Activated T-cell treated with anti-CD3 and anti-CD28 coated beads, Interleukin-2, amount 50 U/mL, for 24 hours (primary cell): Measurements from ENCODE around the gene RPS19.
"Not testable (repeated sequence)": the region's sequence is repeated elsewhere in the genome, so short reads cannot be mapped to it uniquely, and the experiment has no call there.

Experiments used
- DNase-seq: peaks from one replicate; pipeline ENCODE4 v3.0.0-alpha.2; 2020
- H3K27ac Mint-ChIP-seq: 2 replicates; pipeline ENCODE4 v1.8.0; 2020; ENCODE audit warnings: mild to moderate bottlenecking, mixed read lengths
- H3K27me3 Mint-ChIP-seq: 2 replicates; pipeline ENCODE4 v1.8.0; 2020; ENCODE audit warnings: mixed read lengths
- H3K36me3 Mint-ChIP-seq: 2 replicates; pipeline ENCODE4 v1.8.0; 2020; ENCODE audit warnings: low read depth, mixed read lengths
- H3K4me1 Mint-ChIP-seq: 2 replicates; pipeline ENCODE4 v1.8.0; 2020; ENCODE audit warnings: low read depth, mixed read lengths
- H3K4me3 Mint-ChIP-seq: 2 replicates; pipeline ENCODE4 v1.8.0; 2020; ENCODE audit warnings: mild to moderate bottlenecking, moderate library complexity, mixed read lengths
- H3K9me3 Mint-ChIP-seq: 2 replicates; pipeline ENCODE4 v1.8.0; 2020; ENCODE audit warnings: mixed read lengths

The RPS19 gene

GRCh38 chr19:41907994-41908615, 48.0 kb downstream of the RPS19 start:
- DNase-seq = no peak
- Mint-ChIP-seq H3K4me1 (peaks cover 49% of the 10 kb centered on the region), H3K9me3 (no peaks in the 10 kb centered on the region), H3K27me3 (peaks cover 12% of the 10 kb centered on the region), H3K27ac (no peak overlapping the region), H3K4me3 (no peak overlapping the region), H3K36me3 (peaks cover 52% of the 10 kb centered on the region)

GRCh38 chr19:41908724-41909464, 48.8 kb downstream of the RPS19 start:
- H3K4me1 Mint-ChIP-seq = peaks cover 50% of the 10 kb centered on the region
- no peaks in the 10 kb centered on the region for H3K9me3 Mint-ChIP-seq
- no peak for DNase-seq
- H3K27me3 Mint-ChIP-seq = peaks cover 17% of the 10 kb centered on the region
- H3K36me3 Mint-ChIP-seq = peaks cover 44% of the 10 kb centered on the region
- no peak overlapping the region for H3K4me3 Mint-ChIP-seq
- H3K27ac Mint-ChIP-seq = no peak overlapping the region

GRCh38 chr19:41909706-41910105, 49.7 kb downstream of the RPS19 start:
- Mint-ChIP-seq H3K36me3 (peaks cover 36% of the 10 kb centered on the region), H3K9me3 (no peaks in the 10 kb centered on the region), H3K27me3 (peaks cover 23% of the 10 kb centered on the region), H3K4me3 (no peak overlapping the region), H3K27ac (no peak overlapping the region), H3K4me1 (peaks cover 49% of the 10 kb centered on the region)
- DNase-seq = no peak

- no peaks in the 10 kb centered on the region for H3K9me3 Mint-ChIP-seq
- H3K27me3 Mint-ChIP-seq = peaks cover 23% of the 10 kb centered on the region
- H3K36me3 Mint-ChIP-seq = peaks cover 29% of the 10 kb centered on the region
- peak overlapping the region; percentile 1 for H3K27ac Mint-ChIP-seq
- H3K4me3 Mint-ChIP-seq = no peak overlapping the region
- peaks cover 48% of the 10 kb centered on the region for H3K4me1 Mint-ChIP-seq
- DNase-seq = peak; percentile 49
Observed at GRCh38 chr19:41910240-41910991, 50.4 kb downstream of the RPS19 start.

GRCh38 chr19:41910992-41911888, 51.2 kb downstream of the RPS19 start:
- Mint-ChIP-seq H3K36me3 (peaks cover 20% of the 10 kb centered on the region), H3K9me3 (no peaks in the 10 kb centered on the region), H3K4me3 (no peak overlapping the region), H3K27ac (peak overlapping the region; percentile 44), H3K27me3 (peaks cover 23% of the 10 kb centered on the region), H3K4me1 (peaks cover 42% of the 10 kb centered on the region)
- peak; percentile 50 for DNase-seq

GRCh38 chr19:41911889-41912731, 52.1 kb downstream of the RPS19 start:
- DNase-seq = peak; percentile 58
- Mint-ChIP-seq H3K4me3 (no peak overlapping the region), H3K4me1 (peaks cover 38% of the 10 kb centered on the region), H3K27ac (peak overlapping the region; percentile 44), H3K27me3 (peaks cover 23% of the 10 kb centered on the region), H3K9me3 (no peaks in the 10 kb centered on the region), H3K36me3 (peaks cover 12% of the 10 kb centered on the region)

GRCh38 chr19:41912899-41913537, 53.0 kb downstream of the RPS19 start:
- no peak overlapping the region for H3K4me3 Mint-ChIP-seq
- H3K9me3 Mint-ChIP-seq = no peaks in the 10 kb centered on the region
- H3K27me3 Mint-ChIP-seq = peaks cover 23% of the 10 kb centered on the region
- peaks cover 8% of the 10 kb centered on the region for H3K36me3 Mint-ChIP-seq
- peak; percentile 54 for DNase-seq
- no peak overlapping the region for H3K27ac Mint-ChIP-seq
- peaks cover 36% of the 10 kb centered on the region for H3K4me1 Mint-ChIP-seq

GRCh38 chr19:41913538-41914423, 53.7 kb downstream of the RPS19 start:
- Mint-ChIP-seq H3K4me1 (peaks cover 36% of the 10 kb centered on the region), H3K36me3 (peaks cover 6% of the 10 kb centered on the region), H3K4me3 (no peak overlapping the region), H3K27ac (no peak overlapping the region), H3K9me3 (no peaks in the 10 kb centered on the region), H3K27me3 (peaks cover 23% of the 10 kb centered on the region)
- no peak for DNase-seq

- not testable (repeated sequence) for H3K27ac Mint-ChIP-seq
Observed at GRCh38 chr19:41914424-41914834, 54.4 kb downstream of the RPS19 start.

GRCh38 chr19:41915021-41915775, 55.1 kb downstream of the RPS19 start:
- peak; percentile 45 for DNase-seq
- Mint-ChIP-seq H3K4me1 (peaks cover 32% of the 10 kb centered on the region), H3K36me3 (no peaks in the 10 kb centered on the region), H3K27ac (no peak overlapping the region), H3K9me3 (no peaks in the 10 kb centered on the region), H3K4me3 (no peak overlapping the region), H3K27me3 (peaks cover 23% of the 10 kb centered on the region)

More at GRCh38 chr19:41914424-41914834, 54.4 kb downstream of the RPS19 start:
- Mint-ChIP-seq H3K27me3 (peaks cover 23% of the 10 kb centered on the region), H3K4me1 (peaks cover 33% of the 10 kb centered on the region)
- not testable (repeated sequence) for H3K9me3 Mint-ChIP-seq, H3K4me3 Mint-ChIP-seq, H3K36me3 Mint-ChIP-seq, DNase-seq

- no peaks in the 10 kb centered on the region for H3K9me3 Mint-ChIP-seq
- H3K27me3 Mint-ChIP-seq = peaks cover 23% of the 10 kb centered on the region
- H3K4me1 Mint-ChIP-seq = peaks cover 27% of the 10 kb centered on the region
- no peak overlapping the region for H3K4me3 Mint-ChIP-seq
- no peaks in the 10 kb centered on the region for H3K36me3 Mint-ChIP-seq
- no peak for DNase-seq
- H3K27ac Mint-ChIP-seq = no peak overlapping the region
Observed at GRCh38 chr19:41915776-41916414, 55.8 kb downstream of the RPS19 start.
